Esophagus muscularis mucosa (tissue), 4 donors: Measurements from ENCODE around the gene OTUD7B.

ENCODE experiments used
- CTCF ChIP-seq, 3 experiments: fragments of 200-600 bp in 2 of 3; fragments of 450-650 bp in 1 of 3; sonication (generic) in 2 of 3; IDR thresholded peaks; one replicate each; pipeline ENCODE4 v1.5.1; 2017 to 2019; ENCODE audit warnings: antibody characterized with exemption in 3 of 3, mild to moderate bottlenecking in 2 of 3, moderate library complexity in 1 of 3
- EP300 ChIP-seq: sonication (generic); formaldehyde crosslinking; IDR thresholded peaks from one replicate; pipeline ENCODE4 v1.6.1; 2017; ENCODE audit warnings: antibody characterized with exemption
- POLR2A ChIP-seq: fragments of 450-650 bp; IDR thresholded peaks from one replicate; pipeline ENCODE4 v1.6.1; 2017; ENCODE audit warnings: antibody characterized with exemption, moderate library complexity, mild to moderate bottlenecking, low read depth
- POLR2AphosphoS5 ChIP-seq, 2 donors: sonication (generic); formaldehyde crosslinking; IDR thresholded peaks; one replicate each; pipeline ENCODE4 v1.6.1; 2017; ENCODE audit warnings: antibody characterized with exemption in 2 of 2

- no peak for TF ChIP-seq CTCF (IDR thresholded peaks at IDR 0.05)
- TF ChIP-seq POLR2A = no peak
- TF ChIP-seq POLR2AphosphoS5 (IDR thresholded peaks at IDR 0.05) = no peak
- no peak for TF ChIP-seq EP300
Measured at GRCh38 chr1:149986486-149987296, 23.8 kb downstream of the OTUD7B start.
